Trophoblast cell (in vitro differentiated cells and primary cell): ENCODE data around the gene PDIA4.
A peak's percentile ranks its signal among the peaks of the same experiment; 100 is the strongest.

Experiments
- DNase-seq, 2 donors: peaks; one replicate each; pipeline ENCODE4 v3.0.0-alpha.2; 2016
- H2AFZ ChIP-seq: 2 replicates; pipeline ENCODE4 v1.6.1; 2013; ENCODE audit warnings: low read length, moderate library complexity, mild to moderate bottlenecking; ENCODE audit not compliant: insufficient read depth, poor library complexity
- H2AK5ac ChIP-seq: 2 replicates; pipeline ENCODE4 v1.6.1; 2013; ENCODE audit warnings: mild to moderate bottlenecking, low read length
- H2BK120ac ChIP-seq: 2 replicates; pipeline ENCODE4 v1.6.1; 2013; ENCODE audit warnings: low read length, mild to moderate bottlenecking, moderate library complexity; ENCODE audit not compliant: insufficient read depth, poor library complexity
- H2BK12ac ChIP-seq: 2 replicates; pipeline ENCODE4 v1.6.1; 2013; ENCODE audit warnings: mild to moderate bottlenecking, low read length, moderate library complexity
- H2BK5ac ChIP-seq: 2 replicates; pipeline ENCODE4 v1.6.1; 2013; ENCODE audit warnings: low read length, low read depth, moderate library complexity, mild to moderate bottlenecking; ENCODE audit not compliant: poor library complexity
- H3K14ac ChIP-seq: 2 replicates; pipeline ENCODE4 v1.6.1; 2013; ENCODE audit warnings: mild to moderate bottlenecking, low read length
- H3K18ac ChIP-seq: 2 replicates; pipeline ENCODE4 v1.6.1; 2013; ENCODE audit warnings: mild to moderate bottlenecking, low read length
- H3K23ac ChIP-seq: 2 replicates; pipeline ENCODE4 v1.6.1; 2013; ENCODE audit warnings: low read length
- H3K27ac ChIP-seq: 2 replicates; pipeline ENCODE4 v1.5.1; 2013; ENCODE audit warnings: low read depth, mild to moderate bottlenecking, inconsistent platforms, low read length, moderate library complexity
- H3K27me3 ChIP-seq: 2 replicates; pipeline ENCODE4 v1.6.1; 2013; ENCODE audit warnings: inconsistent platforms, mild to moderate bottlenecking, low read length, moderate library complexity; ENCODE audit not compliant: insufficient read depth
- H3K36me3 ChIP-seq, 2 experiments: 1 replicate in 1 of 2; 2 replicates in 1 of 2; pipeline ENCODE4 v1.6.1; 2013; ENCODE audit warnings: low read length in 2 of 2, mild to moderate bottlenecking in 2 of 2, moderate library complexity in 1 of 2; ENCODE audit not compliant: insufficient read depth in 2 of 2, control insufficient read depth in 1 of 2
- H3K4ac ChIP-seq: 2 replicates; pipeline ENCODE4 v1.6.1; 2013; ENCODE audit warnings: low read depth, mild to moderate bottlenecking, low read length, moderate library complexity
- H3K4me1 ChIP-seq, 2 experiments: 1 replicate in 1 of 2; 2 replicates in 1 of 2; pipeline ENCODE4 v1.6.1; 2013; ENCODE audit warnings: low read length in 2 of 2, mild to moderate bottlenecking in 2 of 2, moderate library complexity in 1 of 2; ENCODE audit not compliant: insufficient read depth in 2 of 2, control insufficient read depth in 1 of 2
- H3K4me2 ChIP-seq: 2 replicates; pipeline ENCODE4 v1.6.1; 2013; ENCODE audit warnings: inconsistent platforms, mild to moderate bottlenecking, low read length, moderate library complexity
- H3K4me3 ChIP-seq: 2 replicates; pipeline ENCODE4 v1.5.1; 2013; ENCODE audit warnings: mild to moderate bottlenecking, low read depth, low read length, inconsistent platforms
- H3K79me1 ChIP-seq: one replicate; pipeline ENCODE4 v1.6.1; 2013; ENCODE audit warnings: low read length
- H3K79me2 ChIP-seq: 2 replicates; pipeline ENCODE4 v1.6.1; 2013; ENCODE audit warnings: low read length, mild to moderate bottlenecking; ENCODE audit not compliant: control insufficient read depth, insufficient read depth, poor library complexity
- H3K9ac ChIP-seq: 2 replicates; pipeline ENCODE4 v1.6.1; 2013; ENCODE audit warnings: mild to moderate bottlenecking, low read length
- H3K9me3 ChIP-seq: 2 replicates; pipeline ENCODE4 v1.6.1; 2013; ENCODE audit warnings: low read depth, mild to moderate bottlenecking, control low read depth, inconsistent platforms, low read length; ENCODE audit not compliant: insufficient read depth
- H4K12ac ChIP-seq: 2 replicates; pipeline ENCODE4 v1.6.1; 2013; ENCODE audit warnings: low read depth, mild to moderate bottlenecking, low read length, moderate library complexity
- H4K8ac ChIP-seq: 2 replicates; pipeline ENCODE4 v1.6.1; 2013; ENCODE audit warnings: low read depth, mild to moderate bottlenecking, low read length, moderate library complexity
- H4K91ac ChIP-seq: one replicate; pipeline ENCODE4 v1.6.1; 2013; ENCODE audit warnings: low read depth, mild to moderate bottlenecking, low read length, moderate library complexity
- WGBS: extraction: QIAGEN DNeasy Blood & Tissue Kit; methylation state at CpG from one replicate; pipeline ENCODE4 v1.1.7; 2013; ENCODE audit warnings: missing lambda C conversion rate; ENCODE audit not compliant: insufficient read length, insufficient coverage; ENCODE audit errors: extremely low coverage; 5-methylcytosine and 5-hydroxymethylcytosine counted together

The PDIA4 gene

GRCh38 chr7:148987010-148987750 lies 41.1 kb downstream of the PDIA4 start:
- no peaks in the 10 kb centered on the region for H3K79me2 ChIP-seq
- peak overlapping the region; percentile 27 for H3K14ac ChIP-seq
- no peak overlapping the region for H3K18ac ChIP-seq
- peak overlapping the region; percentile 88 for H3K4me2 ChIP-seq
- no peaks in the 10 kb centered on the region for H3K36me3 ChIP-seq
- no peaks in the 10 kb centered on the region for H3K27me3 ChIP-seq
- WGBS: no CpG with 5 or more reads among the region's 17 CpGs
- H3K23ac ChIP-seq: no peak overlapping the region
- H4K8ac ChIP-seq: peak overlapping the region; percentile 75
- peak; percentile 89 to 93 for DNase-seq
- H3K79me1 ChIP-seq: peaks cover 5% of the 10 kb centered on the region
- H3K4ac ChIP-seq: no peak overlapping the region
- H4K91ac ChIP-seq: no peak overlapping the region
- no peak overlapping the region for H2BK120ac ChIP-seq
- peak overlapping the region; percentile 29 for H2BK5ac ChIP-seq
- H3K27ac ChIP-seq: peak overlapping the region; percentile 71
- H3K4me3 ChIP-seq: peak overlapping the region; percentile 70
- H4K12ac ChIP-seq: no peak overlapping the region
- H3K9ac ChIP-seq: no peak overlapping the region
- H2AK5ac ChIP-seq: no peak overlapping the region
- H3K4me1 ChIP-seq: peaks cover 0 to 5% of the 10 kb centered on the region in 2 experiments
- H2AFZ ChIP-seq: peak overlapping the region; percentile 38
- H3K9me3 ChIP-seq: no peaks in the 10 kb centered on the region
- H2BK12ac ChIP-seq: no peak overlapping the region

- Histone ChIP-seq H3K4me1 (peaks cover 0 to 5% of the 10 kb centered on the region in 2 experiments), H2AFZ (no peak overlapping the region), H4K12ac (no peak overlapping the region), H2BK12ac (no peak overlapping the region), H2BK120ac (no peak overlapping the region), H3K4me2 (no peak overlapping the region), H3K4ac (no peak overlapping the region), H2BK5ac (no peak overlapping the region), H3K14ac (no peak overlapping the region), H4K91ac (no peak overlapping the region), H3K9ac (no peak overlapping the region), H3K23ac (no peak overlapping the region), H3K18ac (no peak overlapping the region), H3K79me1 (peaks cover 5% of the 10 kb centered on the region), H3K27ac (no peak overlapping the region), H3K36me3 (no peaks in the 10 kb centered on the region), H3K27me3 (no peaks in the 10 kb centered on the region), H3K9me3 (no peaks in the 10 kb centered on the region), H3K79me2 (no peaks in the 10 kb centered on the region), H3K4me3 (no peak overlapping the region), H4K8ac (no peak overlapping the region), H2AK5ac (no peak overlapping the region)
- peak in 1 of 2 donors; percentile 54 for DNase-seq
- no CpG with 5 or more reads among the region's 1 CpG for WGBS
These were observed 41.6 kb downstream of the PDIA4 start for GRCh38 chr7:148986742-148987009.

- H3K79me1 ChIP-seq: peaks cover 5% of the 10 kb centered on the region
- no peak overlapping the region for H4K8ac ChIP-seq
These were observed 44.8 kb downstream of the PDIA4 start for GRCh38 chr7:148983200-148984146.

GRCh38 chr7:148982654-148983199 lies 45.6 kb downstream of the PDIA4 start:
- no peaks in the 10 kb centered on the region for H3K79me2 ChIP-seq
- no peaks in the 10 kb centered on the region for H3K9me3 ChIP-seq
- H3K4me2 ChIP-seq: peak overlapping the region; percentile 79
- no peak overlapping the region for H3K18ac ChIP-seq
- no peak overlapping the region for H2BK5ac ChIP-seq
- peak overlapping the region; percentile 66 for H2AFZ ChIP-seq
- peak overlapping the region; percentile 74 for H3K4me3 ChIP-seq
- peaks cover 3% of the 10 kb centered on the region for H3K79me1 ChIP-seq
- H3K9ac ChIP-seq: no peak overlapping the region
- DNase-seq: peak in 1 of 2 donors; percentile 40
- no peak overlapping the region for H3K27ac ChIP-seq
- H3K23ac ChIP-seq: no peak overlapping the region
- no peak overlapping the region for H3K4ac ChIP-seq
- H3K36me3 ChIP-seq: no peaks in the 10 kb centered on the region
- H2BK120ac ChIP-seq: no peak overlapping the region
- no peak overlapping the region for H4K8ac ChIP-seq
- H2AK5ac ChIP-seq: no peak overlapping the region
- WGBS: no CpG with 5 or more reads among the region's 23 CpGs
- H3K14ac ChIP-seq: no peak overlapping the region
- H3K4me1 ChIP-seq: peaks cover 0 to 3% of the 10 kb centered on the region in 2 experiments
- no peak overlapping the region for H2BK12ac ChIP-seq
- H4K91ac ChIP-seq: no peak overlapping the region
- H4K12ac ChIP-seq: no peak overlapping the region
- H3K27me3 ChIP-seq: no peaks in the 10 kb centered on the region

More at GRCh38 chr7:148983200-148984146, 44.8 kb downstream of the PDIA4 start:
- no peak overlapping the region for H2BK12ac ChIP-seq
- peak; percentile 52 to 72 for DNase-seq
- no peak overlapping the region for H3K9ac ChIP-seq
- no peaks in the 10 kb centered on the region for H3K27me3 ChIP-seq
- H3K23ac ChIP-seq: no peak overlapping the region
- no peak overlapping the region for H4K91ac ChIP-seq
- peaks cover 0 to 5% of the 10 kb centered on the region in 2 experiments for H3K4me1 ChIP-seq
- no peak overlapping the region for H2BK5ac ChIP-seq
- H3K4me3 ChIP-seq: peak overlapping the region; percentile 74
- no peak overlapping the region for H3K18ac ChIP-seq
- H3K79me2 ChIP-seq: no peaks in the 10 kb centered on the region
- no CpG with 5 or more reads among the region's 38 CpGs for WGBS
- H3K9me3 ChIP-seq: no peaks in the 10 kb centered on the region
- H3K36me3 ChIP-seq: no peaks in the 10 kb centered on the region
- no peak overlapping the region for H3K4ac ChIP-seq
- H3K4me2 ChIP-seq: peak overlapping the region; percentile 79
- H4K12ac ChIP-seq: no peak overlapping the region
- H3K14ac ChIP-seq: no peak overlapping the region
- H3K27ac ChIP-seq: no peak overlapping the region
- no peak overlapping the region for H2AK5ac ChIP-seq
- H2AFZ ChIP-seq: peak overlapping the region; percentile 66
- no peak overlapping the region for H2BK120ac ChIP-seq
